Measurements from ENCODE around the gene HS1BP3.

HS1BP3 gene

GRCh38 chr2:20615466-20616241 lies 35.2 kb downstream of the HS1BP3 start:
- Histone ChIP-seq H3K9me2 (replicated peaks; ENCODE audit: control insufficient read depth, low read length) (no peaks in the 10 kb centered on the region), H3K27ac (ENCODE audit: low read depth, low read length) (no peak overlapping the region), H3K9me3 (ENCODE audit: control insufficient read depth, insufficient read depth, low read length) (no peaks in the 10 kb centered on the region), H3F3A (ENCODE audit: control insufficient read depth, insufficient read depth) (no peaks in the 10 kb centered on the region), H3K4me1 (ENCODE audit: control insufficient read depth, low read length) (no peaks in the 10 kb centered on the region), H3K27me3 (ENCODE audit: control insufficient read depth, low read length) (no peaks in the 10 kb centered on the region), H3K36me3 (ENCODE audit: control insufficient read depth, low read length) (no peaks in the 10 kb centered on the region), H3K4me3 (ENCODE audit: low read length) (no peak overlapping the region), H4K20me1 (ENCODE audit: control insufficient read depth, insufficient read depth, low read depth, low read length) (no peaks in the 10 kb centered on the region), H3K79me2 (ENCODE audit: control insufficient read depth, low read length) (no peaks in the 10 kb centered on the region), H3K4me2 (ENCODE audit: low read length) (no peak overlapping the region)
- TF ChIP-seq CTCF (IDR thresholded peaks at IDR 0.05; ENCODE audit: low read depth, low read length, poor library complexity, severe bottlenecking), result no peak
- TF ChIP-seq EZH2phosphoT487 (IDR thresholded peaks at IDR 0.05; ENCODE audit: borderline replicate concordance, low read length), result no peak

- H3K4me2 ChIP-seq (ENCODE audit: low read length), result no peak overlapping the region
- H3K27ac ChIP-seq (ENCODE audit: low read depth, low read length), result no peak overlapping the region
- no peaks in the 10 kb centered on the region for H3K36me3 ChIP-seq (ENCODE audit: control insufficient read depth, low read length)
- H3K4me3 ChIP-seq (ENCODE audit: low read length), result no peak overlapping the region
- H3K79me2 ChIP-seq (ENCODE audit: control insufficient read depth, low read length), result no peaks in the 10 kb centered on the region
- no peaks in the 10 kb centered on the region for H3F3A ChIP-seq (ENCODE audit: control insufficient read depth, insufficient read depth)
- H3K4me1 ChIP-seq (ENCODE audit: control insufficient read depth, low read length), result no peaks in the 10 kb centered on the region
- no peaks in the 10 kb centered on the region for H4K20me1 ChIP-seq (ENCODE audit: control insufficient read depth, insufficient read depth, low read depth, low read length)
- H3K27me3 ChIP-seq (ENCODE audit: control insufficient read depth, low read length), result no peaks in the 10 kb centered on the region
- no peaks in the 10 kb centered on the region for H3K9me2 ChIP-seq (replicated peaks; ENCODE audit: control insufficient read depth, low read length)
- H3K9me3 ChIP-seq (ENCODE audit: control insufficient read depth, insufficient read depth, low read length), result no peaks in the 10 kb centered on the region
- TF ChIP-seq CTCF (IDR thresholded peaks at IDR 0.05; ENCODE audit: low read depth, low read length, poor library complexity, severe bottlenecking) (no peak), EZH2phosphoT487 (IDR thresholded peaks at IDR 0.05; ENCODE audit: borderline replicate concordance, low read length) (no peak)
Observed at GRCh38 chr2:20615068-20615465, 35.8 kb downstream of the HS1BP3 start.

- Histone ChIP-seq H3K36me3 (ENCODE audit: control insufficient read depth, low read length) (no peaks in the 10 kb centered on the region), H3K4me1 (ENCODE audit: control insufficient read depth, low read length) (no peaks in the 10 kb centered on the region), H3K27ac (ENCODE audit: low read depth, low read length) (no peak overlapping the region), H3F3A (ENCODE audit: control insufficient read depth, insufficient read depth) (no peaks in the 10 kb centered on the region), H3K27me3 (ENCODE audit: control insufficient read depth, low read length) (no peaks in the 10 kb centered on the region), H3K9me2 (replicated peaks; ENCODE audit: control insufficient read depth, low read length) (no peaks in the 10 kb centered on the region), H3K9me3 (ENCODE audit: control insufficient read depth, insufficient read depth, low read length) (no peaks in the 10 kb centered on the region), H3K4me3 (ENCODE audit: low read length) (no peak overlapping the region), H3K79me2 (ENCODE audit: control insufficient read depth, low read length) (no peaks in the 10 kb centered on the region), H3K4me2 (ENCODE audit: low read length) (no peak overlapping the region), H4K20me1 (ENCODE audit: control insufficient read depth, insufficient read depth, low read depth, low read length) (no peaks in the 10 kb centered on the region)
- TF ChIP-seq CTCF (IDR thresholded peaks at IDR 0.05; ENCODE audit: low read depth, low read length, poor library complexity, severe bottlenecking) (no peak), EZH2phosphoT487 (IDR thresholded peaks at IDR 0.05; ENCODE audit: borderline replicate concordance, low read length) (no peak)
Observed at GRCh38 chr2:20614201-20615067, 36.5 kb downstream of the HS1BP3 start.

Measured in DOHH2 (cell line).